Measurements from ENCODE around the gene OS9.

OS9 gene

GRCh38 chr12:57737467-57738460, 43.8 kb downstream of the OS9 start (continued):
- no peak for TF ChIP-seq OSR2 (tag by site-specific recombination; IDR thresholded peaks at IDR 0.05)
- no peak for TF ChIP-seq ZBTB10 (tag by site-specific recombination; IDR thresholded peaks at IDR 0.05)
- TF ChIP-seq ZBTB17 (tag by site-specific recombination; IDR thresholded peaks at IDR 0.05) = no peak
- TF ChIP-seq ZBTB44 (tag by site-specific recombination; IDR thresholded peaks at IDR 0.05) = no peak
- no peak for TF ChIP-seq ZFP41 (tag by site-specific recombination; IDR thresholded peaks at IDR 0.05; ENCODE audit: borderline replicate concordance)
- TF ChIP-seq PBX3 (CRISPR knock-in tag; IDR thresholded peaks at IDR 0.05) = 0 out of 2 replicates have a peak, but pooled peaks have one; percentile 9
- TF ChIP-seq BCL11A (tag by site-specific recombination; IDR thresholded peaks at IDR 0.05; ENCODE audit: low read depth) = peak; percentile 59; the same call in 1 of the 2 replicates
- no peak for TF ChIP-seq ZNF416 (tag by site-specific recombination; IDR thresholded peaks at IDR 0.05)
- TF ChIP-seq ZNF239 (tag by site-specific recombination; IDR thresholded peaks at IDR 0.05) = no peak
- no peak for TF ChIP-seq ZNF114 (tag by site-specific recombination; IDR thresholded peaks at IDR 0.05)
- TF ChIP-seq ZNF37A (tag by site-specific recombination; IDR thresholded peaks at IDR 0.05) = no peak
- no peak for TF ChIP-seq ZNF132 (tag by site-specific recombination; IDR thresholded peaks at IDR 0.05; ENCODE audit: borderline replicate concordance)
- peak; percentile 68; the same call in 1 of the 2 replicates for TF ChIP-seq BCL11B (tag by site-specific recombination; IDR thresholded peaks at IDR 0.05; ENCODE audit: low read depth)
- peak; percentile 13; the same call in 1 of the 2 replicates for TF ChIP-seq GLIS2 (tag by site-specific recombination; IDR thresholded peaks at IDR 0.05)
- TF ChIP-seq YY1 (tag by site-specific recombination; IDR thresholded peaks at IDR 0.05) = no peak
- TF ChIP-seq ZNF433 (tag by site-specific recombination; IDR thresholded peaks at IDR 0.05; ENCODE audit: low read depth) = no peak
- TF ChIP-seq ZNF449 (tag by site-specific recombination; IDR thresholded peaks at IDR 0.05) = no peak
- TF ChIP-seq ZNF624 (tag by site-specific recombination; IDR thresholded peaks at IDR 0.05) = no peak
- TF ChIP-seq ZNF274 (IDR thresholded peaks at IDR 0.05; ENCODE audit: low read length) = no peak
- no peak for TF ChIP-seq ZNF274 (tag by site-specific recombination; IDR thresholded peaks at IDR 0.05; ENCODE audit: borderline replicate concordance)

Measured in HEK293 (cell line).